Measurements from ENCODE around the gene DNAJC1.

DNA sequence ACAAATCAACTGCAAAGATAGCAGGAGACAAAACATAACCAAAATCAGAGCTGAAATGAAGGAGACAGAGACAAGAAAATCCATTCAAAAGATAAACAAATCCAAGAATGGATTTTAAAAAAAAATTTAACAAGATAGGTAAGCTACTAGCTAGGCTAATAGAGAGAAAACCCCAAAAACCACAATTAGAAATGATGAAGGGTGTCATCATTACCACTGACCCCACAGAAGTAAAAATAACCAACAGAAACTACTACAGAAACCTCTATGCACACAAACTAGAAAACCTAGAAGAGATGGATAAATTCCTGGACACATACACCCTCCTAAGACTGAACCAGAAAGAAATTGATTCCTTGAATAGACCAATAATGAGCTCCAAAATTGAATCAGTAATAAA lies 117.6 kb downstream of the DNAJC1 start:
- TF ChIP-seq, protein P1, sequence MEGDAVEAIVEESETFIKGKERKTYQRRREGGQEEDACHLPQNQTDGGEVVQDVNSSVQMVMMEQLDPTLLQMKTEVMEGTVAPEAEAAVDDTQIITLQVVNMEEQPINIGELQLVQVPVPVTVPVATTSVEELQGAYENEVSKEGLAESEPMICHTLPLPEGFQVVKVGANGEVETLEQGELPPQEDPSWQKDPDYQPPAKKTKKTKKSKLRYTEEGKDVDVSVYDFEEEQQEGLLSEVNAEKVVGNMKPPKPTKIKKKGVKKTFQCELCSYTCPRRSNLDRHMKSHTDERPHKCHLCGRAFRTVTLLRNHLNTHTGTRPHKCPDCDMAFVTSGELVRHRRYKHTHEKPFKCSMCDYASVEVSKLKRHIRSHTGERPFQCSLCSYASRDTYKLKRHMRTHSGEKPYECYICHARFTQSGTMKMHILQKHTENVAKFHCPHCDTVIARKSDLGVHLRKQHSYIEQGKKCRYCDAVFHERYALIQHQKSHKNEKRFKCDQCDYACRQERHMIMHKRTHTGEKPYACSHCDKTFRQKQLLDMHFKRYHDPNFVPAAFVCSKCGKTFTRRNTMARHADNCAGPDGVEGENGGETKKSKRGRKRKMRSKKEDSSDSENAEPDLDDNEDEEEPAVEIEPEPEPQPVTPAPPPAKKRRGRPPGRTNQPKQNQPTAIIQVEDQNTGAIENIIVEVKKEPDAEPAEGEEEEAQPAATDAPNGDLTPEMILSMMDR (IDR thresholded peaks at IDR 0.05): no peak
- TF ChIP-seq ZFX (IDR thresholded peaks at IDR 0.05; ENCODE audit: borderline replicate concordance): no peak

All from 22Rv1 (cell line).